Nephron progenitor cell (in vitro differentiated cells): ENCODE data around the gene LDHB.

Experiments
- DNase-seq: peaks from one replicate; pipeline ENCODE4 v3.0.0; 2021
- H3K27ac Mint-ChIP-seq: 2 replicates; pipeline ENCODE4 v1.8.0; 2021; ENCODE audit warnings: mild to moderate bottlenecking, moderate library complexity, mixed read lengths
- H3K27me3 Mint-ChIP-seq: 2 replicates; pipeline ENCODE4 v1.8.0; 2021; ENCODE audit warnings: mild to moderate bottlenecking, low read depth, mixed read lengths; ENCODE audit not compliant: poor library complexity
- H3K36me3 Mint-ChIP-seq: 2 replicates; pipeline ENCODE4 v1.8.0; 2021; ENCODE audit warnings: low read depth, mixed read lengths
- H3K4me1 Mint-ChIP-seq: 2 replicates; pipeline ENCODE4 v1.8.0; 2021; ENCODE audit warnings: mixed read lengths
- H3K4me3 Mint-ChIP-seq: 2 replicates; pipeline ENCODE4 v1.8.0; 2021; ENCODE audit warnings: mild to moderate bottlenecking, moderate library complexity, mixed read lengths
- H3K9me3 Mint-ChIP-seq: 2 replicates; pipeline ENCODE4 v1.8.0; 2021; ENCODE audit warnings: mild to moderate bottlenecking, moderate library complexity, mixed read lengths
- CTCF ChIP-seq: fragments of 200-600 bp; sonication (generic); IDR thresholded peaks from 2 replicates; pipeline ENCODE4 v1.5.0; 2021; ENCODE audit warnings: antibody characterized with exemption

LDHB gene

GRCh38 chr12:21657326-21658077 is at the start of gene LDHB:
LDHB (minus strand) TSS chr12:21657842; CDS start chr12:21654671, 3,171 bp downstream.
- Mint-ChIP-seq H3K4me1 (peaks cover 38% of the 10 kb centered on the region), H3K36me3 (peaks cover 27% of the 10 kb centered on the region), H3K27me3 (no peaks in the 10 kb centered on the region), H3K9me3 (peaks cover 12% of the 10 kb centered on the region), H3K4me3 (peak within 1 kb of the TSS; percentile 93), H3K27ac (peak within 1 kb of the TSS; percentile 100)
- TF ChIP-seq CTCF: no peak
- peak; percentile 93 for DNase-seq

GRCh38 chr12:21704847-21705246 is 47.2 kb upstream of the LDHB start:
- Mint-ChIP-seq H3K27ac (no peak overlapping the region), H3K36me3 (peaks cover 6% of the 10 kb centered on the region), H3K9me3 (peaks cover 17% of the 10 kb centered on the region), H3K27me3 (peaks cover 6% of the 10 kb centered on the region), H3K4me3 (no peak overlapping the region), H3K4me1 (no peaks in the 10 kb centered on the region)
- no peak for TF ChIP-seq CTCF
- DNase-seq: no peak

DNA sequence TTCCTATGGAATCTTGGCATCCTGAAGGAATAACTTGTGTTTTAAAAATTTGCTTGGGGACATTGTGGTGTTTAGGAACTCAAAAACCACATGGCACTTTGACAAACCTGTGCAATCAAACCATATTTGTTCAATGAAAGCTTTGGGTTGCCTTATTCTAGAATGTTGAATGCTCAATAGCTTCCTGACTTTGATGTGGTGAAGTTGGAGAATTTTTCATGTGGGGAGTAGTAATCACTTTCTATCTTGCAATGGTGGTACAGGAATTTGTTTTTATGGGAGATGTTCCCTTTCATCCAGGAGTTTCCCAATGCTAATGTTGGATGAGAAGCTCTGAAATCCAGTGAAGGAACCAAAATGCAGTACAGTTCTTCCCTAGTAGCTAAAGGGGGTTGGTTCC is 42.2 kb upstream of the LDHB start:
- Mint-ChIP-seq H3K9me3 (peaks cover 5% of the 10 kb centered on the region), H3K4me1 (peaks cover 13% of the 10 kb centered on the region)
- no peak for DNase-seq

DNA sequence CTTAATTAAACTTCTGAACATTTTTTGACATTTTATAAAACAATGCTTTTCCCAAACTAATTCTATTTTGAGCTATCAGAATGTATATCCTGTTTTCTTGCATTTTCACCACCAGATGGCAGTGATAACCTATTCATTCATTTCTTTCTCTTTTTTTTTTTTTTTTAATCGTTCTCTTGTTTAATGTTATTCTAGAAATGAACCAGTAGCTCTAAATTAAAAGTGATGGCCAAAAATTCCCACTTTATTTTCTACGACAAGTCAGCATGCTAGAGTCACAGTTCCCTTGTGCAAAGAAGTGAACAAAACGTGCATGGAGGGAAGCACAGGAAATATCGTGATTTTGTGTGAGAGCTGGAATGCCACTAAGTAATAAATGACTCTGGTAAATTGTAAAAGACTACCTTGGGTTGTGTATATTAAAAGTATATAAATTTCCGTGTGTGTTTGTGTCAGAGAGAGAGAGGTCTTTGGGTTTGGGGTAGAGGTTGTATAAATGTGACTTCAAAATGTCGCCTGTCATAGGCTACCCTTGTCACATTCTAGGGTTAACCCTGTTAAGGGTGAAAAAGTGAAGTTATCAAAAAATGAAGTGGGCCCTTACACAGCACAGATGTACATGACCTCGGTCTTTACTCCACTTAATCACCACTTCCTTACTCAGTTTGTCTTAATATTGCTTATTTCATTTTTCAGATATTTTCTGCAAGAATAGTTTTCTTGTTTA is 40.4 kb upstream of the LDHB start:
- H3K4me3 Mint-ChIP-seq: no peak overlapping the region
- no peaks in the 10 kb centered on the region for H3K9me3 Mint-ChIP-seq
- TF ChIP-seq CTCF: peak; percentile 70

More for the DNA sequence above, 42.2 kb upstream of the LDHB start:
- H3K27me3 Mint-ChIP-seq: no peaks in the 10 kb centered on the region
- H3K27ac Mint-ChIP-seq: no peak overlapping the region
- H3K4me3 Mint-ChIP-seq: no peak overlapping the region
- no peaks in the 10 kb centered on the region for H3K36me3 Mint-ChIP-seq
- TF ChIP-seq CTCF: no peak

GRCh38 chr12:21696625-21697024 is 39.0 kb upstream of the LDHB start:
- Mint-ChIP-seq H3K4me1 (peaks cover 13% of the 10 kb centered on the region), H3K36me3 (no peaks in the 10 kb centered on the region), H3K9me3 (peaks cover 6% of the 10 kb centered on the region), H3K27ac (no peak overlapping the region), H3K4me3 (no peak overlapping the region), H3K27me3 (no peaks in the 10 kb centered on the region)
- TF ChIP-seq CTCF: no peak
- DNase-seq: no peak

More for the DNA sequence above, 40.4 kb upstream of the LDHB start:
- H3K27me3 Mint-ChIP-seq: no peaks in the 10 kb centered on the region
- H3K4me1 Mint-ChIP-seq: peaks cover 13% of the 10 kb centered on the region
- H3K27ac Mint-ChIP-seq: no peak overlapping the region
- no peaks in the 10 kb centered on the region for H3K36me3 Mint-ChIP-seq
- no peak for DNase-seq
